Measurements from ENCODE around the gene ADAMTS10.

DNA sequence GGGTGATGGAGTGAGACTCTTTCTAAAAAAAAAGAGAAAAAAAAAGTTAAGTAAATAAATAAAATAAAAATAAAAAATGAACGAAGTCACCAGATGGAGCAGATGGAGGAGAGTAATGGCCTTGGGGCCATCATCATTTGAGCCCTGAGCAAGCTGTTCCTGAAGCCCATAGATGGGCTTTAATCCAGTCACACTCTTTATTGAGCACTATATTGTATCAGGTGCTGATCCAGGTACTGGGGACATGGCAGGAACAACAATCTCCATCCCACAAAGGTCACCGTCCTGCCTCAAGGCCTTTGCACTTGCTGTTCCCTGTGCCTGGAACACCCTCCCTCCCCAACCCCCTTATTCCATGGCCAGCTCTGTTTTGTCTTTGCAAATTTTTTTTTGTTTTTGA is 3.9 kb upstream of the ADAMTS10 start:
- TF ChIP-seq CTCF (IDR thresholded peaks at IDR 0.05) (no peak), POLR2AphosphoS5 (IDR thresholded peaks at IDR 0.05) (no peak), POLR2A (IDR thresholded peaks at IDR 0.05) (no peak), EP300 (IDR thresholded peaks at IDR 0.05) (no peak)
